ENCODE results near the gene COL15A1. TPM values are rescaled to one million over a fixed set of nuclear protein-coding genes. Genes with fewer than 3 reads are reported as not detected.

Gene COL15A1
- total and polyA plus RNA-seq, 2 donors (not counting 1 experiment from before 2014, with no cell fraction given) = not detected

DNA sequence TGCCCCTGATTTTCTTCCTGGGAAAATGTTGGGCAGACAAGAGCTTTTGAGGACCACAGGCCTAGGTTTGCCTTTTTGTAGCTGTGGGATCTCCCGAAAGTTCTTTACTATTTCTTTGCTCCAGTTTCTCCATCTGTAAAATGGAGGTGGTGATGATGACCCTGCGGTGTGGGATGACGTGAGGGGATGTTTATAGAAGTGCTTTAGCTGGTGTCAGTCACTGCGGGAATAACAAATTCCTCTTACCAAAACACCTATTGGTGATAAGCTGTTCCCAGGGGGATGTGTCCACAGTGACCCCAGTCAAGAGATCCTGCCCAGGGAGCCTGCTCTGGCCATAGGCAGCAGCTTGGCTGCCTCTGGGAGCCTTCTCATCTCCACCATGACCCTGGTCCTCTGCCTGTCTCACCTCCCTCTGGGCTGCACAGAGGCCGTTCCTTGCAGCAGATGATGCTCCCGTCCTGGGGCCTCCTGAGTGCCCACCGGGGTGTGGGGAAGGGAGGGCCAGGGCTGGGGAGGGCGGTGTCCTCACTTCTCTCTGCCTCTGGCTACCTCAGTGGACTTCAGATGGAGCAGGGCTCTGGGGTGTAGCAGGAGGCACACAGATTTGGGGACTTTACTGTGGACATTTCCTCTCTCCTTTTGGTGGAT lies 77.2 kb downstream of the COL15A1 start:
- Histone ChIP-seq H3K27me3 (replicated peaks in 1 of 4; ENCODE audit: control extremely low read depth in 1 of 4, control insufficient read depth in 3 of 4, insufficient read depth in 4 of 4, low read length in 3 of 4) (no peaks in the 10 kb centered on the region), H3K27ac (ENCODE audit: low read length in 2 of 2) (no peak overlapping the region), H3K4me3 (ENCODE audit: control extremely low read depth in 1 of 5, extremely low read depth in 1 of 5, insufficient read depth in 1 of 5, low read depth in 2 of 5, low read length in 4 of 5) (no peak overlapping the region), H4K20me1 (ENCODE audit: control insufficient read depth, insufficient read depth, low read length, poor library complexity, severe bottlenecking) (no peaks in the 10 kb centered on the region), H2AFZ (ENCODE audit: insufficient read depth, low read depth, low read length, poor library complexity, severe bottlenecking) (no peak overlapping the region), H3K4me2 (replicated peaks; ENCODE audit: low read depth, low read length, poor library complexity, severe bottlenecking) (no peak overlapping the region), H3K9ac (ENCODE audit: low read length) (no peak overlapping the region), H3K4me1 (ENCODE audit: control insufficient read depth in 2 of 2, insufficient read depth in 2 of 2, low read length in 2 of 2) (no peaks in the 10 kb centered on the region), H3K79me2 (ENCODE audit: control insufficient read depth, insufficient read depth, low read length) (no peaks in the 10 kb centered on the region), H3K36me3 (replicated peaks in 1 of 2; ENCODE audit: control extremely low read depth in 1 of 2, control insufficient read depth in 1 of 2, extremely low read depth in 1 of 2, insufficient read depth in 2 of 2, low read length in 1 of 2) (no peaks in the 10 kb centered on the region), H3K9me3 (ENCODE audit: control extremely low read depth in 1 of 3, control insufficient read depth in 2 of 3, insufficient read depth in 1 of 3, low read length in 2 of 3) (no peaks in the 10 kb centered on the region)
- H3K9me3 Mint-ChIP-seq (ENCODE audit: insufficient read depth) = no peaks in the 10 kb centered on the region
- no peaks in the 10 kb centered on the region for H3K4me1 Mint-ChIP-seq
- no peaks in the 10 kb centered on the region for H3K27me3 Mint-ChIP-seq
- CTCF ChIA-PET = no interaction called here
- H3K27ac Mint-ChIP-seq = no peak overlapping the region
- 100% methylated on average over 3 of the region's 8 CpGs for WGBS (ENCODE audit: insufficient coverage)
- no peak for TF ChIP-seq EZH2 (IDR thresholded peaks at IDR 0.05; ENCODE audit: borderline replicate concordance, insufficient read depth, low read depth, low read length, poor library complexity, severe bottlenecking)
- TF ChIP-seq, protein P1, sequence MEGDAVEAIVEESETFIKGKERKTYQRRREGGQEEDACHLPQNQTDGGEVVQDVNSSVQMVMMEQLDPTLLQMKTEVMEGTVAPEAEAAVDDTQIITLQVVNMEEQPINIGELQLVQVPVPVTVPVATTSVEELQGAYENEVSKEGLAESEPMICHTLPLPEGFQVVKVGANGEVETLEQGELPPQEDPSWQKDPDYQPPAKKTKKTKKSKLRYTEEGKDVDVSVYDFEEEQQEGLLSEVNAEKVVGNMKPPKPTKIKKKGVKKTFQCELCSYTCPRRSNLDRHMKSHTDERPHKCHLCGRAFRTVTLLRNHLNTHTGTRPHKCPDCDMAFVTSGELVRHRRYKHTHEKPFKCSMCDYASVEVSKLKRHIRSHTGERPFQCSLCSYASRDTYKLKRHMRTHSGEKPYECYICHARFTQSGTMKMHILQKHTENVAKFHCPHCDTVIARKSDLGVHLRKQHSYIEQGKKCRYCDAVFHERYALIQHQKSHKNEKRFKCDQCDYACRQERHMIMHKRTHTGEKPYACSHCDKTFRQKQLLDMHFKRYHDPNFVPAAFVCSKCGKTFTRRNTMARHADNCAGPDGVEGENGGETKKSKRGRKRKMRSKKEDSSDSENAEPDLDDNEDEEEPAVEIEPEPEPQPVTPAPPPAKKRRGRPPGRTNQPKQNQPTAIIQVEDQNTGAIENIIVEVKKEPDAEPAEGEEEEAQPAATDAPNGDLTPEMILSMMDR (IDR thresholded peaks at IDR 0.05) = no peak
- POLR2A ChIA-PET = no interaction called here
- no peak for ATAC-seq (ENCODE audit: low read depth)
- no peak overlapping the region for H3K4me3 Mint-ChIP-seq
- no peak for DNase-seq
- intact Hi-C loops (cut with micrococcal nuclease) = no loop called here

DNA sequence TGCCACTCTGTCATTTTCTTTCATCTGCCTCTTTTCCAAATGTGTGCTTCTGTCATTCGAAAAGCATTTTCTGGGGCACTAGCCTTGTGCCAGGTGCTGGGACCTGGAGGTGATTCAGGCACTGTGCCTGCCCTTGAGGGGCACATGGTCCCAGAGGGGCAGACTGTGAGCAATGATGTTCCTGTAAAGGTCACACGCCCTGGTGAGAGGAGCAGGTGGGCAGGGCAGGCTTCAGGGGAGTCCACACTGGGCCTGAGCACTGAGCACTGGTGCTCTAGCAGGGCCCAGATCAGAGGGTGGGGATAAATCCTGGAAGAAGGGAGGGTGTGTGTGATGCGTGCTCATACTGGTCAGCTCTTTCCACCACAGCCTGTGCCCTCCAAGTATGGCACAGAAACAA lies 77.8 kb downstream of the COL15A1 start:
- no peaks in the 10 kb centered on the region for H3K27me3 ChIP-seq (replicated peaks in 1 of 4; ENCODE audit: control extremely low read depth in 1 of 4, control insufficient read depth in 3 of 4, insufficient read depth in 4 of 4, low read length in 3 of 4)
- intact Hi-C loops (cut with micrococcal nuclease) = no loop called here
- H3K4me3 ChIP-seq (ENCODE audit: control extremely low read depth in 1 of 5, extremely low read depth in 1 of 5, insufficient read depth in 1 of 5, low read depth in 2 of 5, low read length in 4 of 5) = no peak overlapping the region
- Mint-ChIP-seq H3K9me3 (ENCODE audit: insufficient read depth) (no peaks in the 10 kb centered on the region), H3K27me3 (no peaks in the 10 kb centered on the region), H3K4me1 (no peaks in the 10 kb centered on the region), H3K4me3 (no peak overlapping the region), H3K27ac (no peak overlapping the region)
- no peak overlapping the region for H2AFZ ChIP-seq (ENCODE audit: insufficient read depth, low read depth, low read length, poor library complexity, severe bottlenecking)
- 90% methylated on average over 3 of the region's 3 CpGs for whole genome bisulfite sequencing (ENCODE audit: insufficient coverage)
- no peak for ATAC-seq (ENCODE audit: low read depth)
- H3K9ac ChIP-seq (ENCODE audit: low read length) = no peak overlapping the region
- no peaks in the 10 kb centered on the region for H4K20me1 ChIP-seq (ENCODE audit: control insufficient read depth, insufficient read depth, low read length, poor library complexity, severe bottlenecking)
- H3K79me2 ChIP-seq (ENCODE audit: control insufficient read depth, insufficient read depth, low read length) = no peaks in the 10 kb centered on the region
- TF ChIP-seq EZH2 (IDR thresholded peaks at IDR 0.05; ENCODE audit: borderline replicate concordance, insufficient read depth, low read depth, low read length, poor library complexity, severe bottlenecking) = no peak
- TF ChIP-seq, protein P1 (IDR thresholded peaks at IDR 0.05) = no peak
- no peak overlapping the region for H3K27ac ChIP-seq (ENCODE audit: low read length in 2 of 2)
- ChIA-PET POLR2A (no interaction called here), CTCF (no interaction called here)
- no peak overlapping the region for H3K4me2 ChIP-seq (replicated peaks; ENCODE audit: low read depth, low read length, poor library complexity, severe bottlenecking)
- H3K36me3 ChIP-seq (replicated peaks in 1 of 2; ENCODE audit: control extremely low read depth in 1 of 2, control insufficient read depth in 1 of 2, extremely low read depth in 1 of 2, insufficient read depth in 2 of 2, low read length in 1 of 2) = no peaks in the 10 kb centered on the region
- H3K9me3 ChIP-seq (ENCODE audit: control extremely low read depth in 1 of 3, control insufficient read depth in 2 of 3, insufficient read depth in 1 of 3, low read length in 2 of 3) = no peaks in the 10 kb centered on the region
- H3K4me1 ChIP-seq (ENCODE audit: control insufficient read depth in 2 of 2, insufficient read depth in 2 of 2, low read length in 2 of 2) = no peaks in the 10 kb centered on the region
- DNase-seq = no peak
